Ammon's horn (tissue), 1 donor: ENCODE data around the gene PDK3.

ENCODE experiments used
- DNase-seq: peaks from one replicate; pipeline ENCODE4 v3.0.0-alpha.2; 2016; ENCODE audit warnings: low spot score

PDK3 gene

GRCh38 chrX:24553011-24553410, 87.9 kb downstream of the PDK3 start:
- DNase-seq: no peak

DNA sequence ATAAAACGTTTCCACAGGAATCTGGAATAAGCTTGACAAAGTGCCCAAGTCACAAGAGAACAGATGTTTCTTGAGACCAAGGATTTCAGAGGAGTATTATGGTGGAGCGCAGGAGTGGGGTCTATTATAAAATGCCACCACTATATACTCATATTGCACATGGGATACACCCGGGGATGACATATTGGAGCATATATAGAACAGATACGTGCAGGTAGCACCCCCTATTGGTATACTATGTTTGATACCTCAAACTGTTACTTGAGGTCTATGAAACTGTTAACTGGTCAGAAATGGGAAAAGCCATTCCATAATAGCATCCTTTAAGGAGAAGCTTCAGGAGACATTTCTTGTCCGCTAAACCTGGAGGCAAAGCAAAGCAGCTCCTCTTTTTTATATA, 96.0 kb downstream of the PDK3 start:
- DNase-seq: no peak

DNA sequence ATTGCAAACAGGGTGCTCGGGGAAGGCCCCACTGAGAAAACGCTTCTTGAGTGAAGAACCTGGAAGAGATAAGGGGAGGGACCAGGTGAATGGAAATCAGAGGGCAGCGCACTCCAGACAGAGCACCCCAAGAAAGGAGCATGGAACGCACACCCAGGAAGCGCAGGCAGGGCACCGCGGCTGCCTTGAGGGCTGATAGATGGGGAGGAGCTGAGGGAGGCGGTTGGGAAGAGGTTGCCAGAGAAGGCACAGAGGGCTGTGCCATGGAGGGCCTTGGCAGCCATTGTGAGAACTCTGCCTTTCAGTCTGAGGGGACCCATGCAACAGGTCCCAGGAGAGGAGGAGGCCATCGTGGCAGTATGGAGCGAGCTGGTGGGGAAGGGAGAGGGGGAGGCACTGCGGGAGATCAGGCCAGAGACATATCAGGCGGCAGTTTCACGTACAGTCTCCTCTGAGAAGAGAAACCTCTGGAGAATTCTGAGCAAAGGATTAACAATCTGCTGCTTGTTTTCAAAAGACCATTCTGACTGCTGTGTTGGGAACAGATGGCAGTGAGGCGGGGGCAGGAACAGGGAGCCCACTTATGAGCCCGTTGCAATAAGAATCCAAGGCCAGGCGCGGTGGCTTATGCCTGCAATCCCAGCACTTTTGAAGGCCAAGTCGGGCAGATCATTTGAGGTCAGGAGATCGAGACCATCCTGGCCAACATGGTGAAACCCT, 98.4 kb downstream of the PDK3 start:
- DNase-seq: peak; percentile 48

DNA sequence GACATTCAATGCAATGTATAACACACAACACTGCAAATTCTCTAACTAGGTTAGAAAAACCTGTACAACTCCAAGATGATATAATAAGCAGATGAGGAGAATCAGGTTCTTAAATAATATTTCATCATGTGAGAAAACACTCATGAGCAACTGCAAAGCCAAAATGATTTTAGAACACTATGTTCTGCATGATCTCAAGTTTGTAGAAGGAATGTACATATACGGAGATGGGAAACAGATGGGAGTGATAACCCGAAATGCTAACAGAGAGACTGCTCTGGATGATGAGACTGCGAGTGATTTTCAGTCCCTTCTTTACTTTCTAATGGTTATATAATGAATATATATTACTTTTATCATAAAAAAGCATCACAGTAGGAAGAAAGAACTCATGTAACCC, 101.2 kb downstream of the PDK3 start:
- no peak for DNase-seq

DNA sequence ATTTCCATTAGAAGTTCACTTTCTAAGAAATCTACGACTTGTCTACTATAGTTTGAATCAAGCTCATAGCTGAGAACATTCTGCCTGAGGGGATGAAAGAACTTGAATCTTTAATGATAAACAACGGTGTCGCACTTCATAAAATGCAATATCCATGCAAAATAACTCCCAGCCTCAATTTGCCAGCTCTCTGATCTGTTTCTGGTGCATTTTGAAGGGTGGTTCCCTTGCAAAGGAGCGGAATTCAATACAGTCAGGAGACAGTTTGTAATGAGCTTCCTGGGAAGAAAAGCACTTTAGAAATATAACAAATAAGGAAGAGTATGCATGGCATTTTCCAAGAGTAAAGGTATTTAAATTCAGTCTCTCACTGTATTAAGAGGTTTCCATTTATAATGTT, 102.1 kb downstream of the PDK3 start:
- DNase-seq: no peak

GRCh38 chrX:24574743-24575142, 109.7 kb downstream of the PDK3 start:
- DNase-seq: no peak

DNA sequence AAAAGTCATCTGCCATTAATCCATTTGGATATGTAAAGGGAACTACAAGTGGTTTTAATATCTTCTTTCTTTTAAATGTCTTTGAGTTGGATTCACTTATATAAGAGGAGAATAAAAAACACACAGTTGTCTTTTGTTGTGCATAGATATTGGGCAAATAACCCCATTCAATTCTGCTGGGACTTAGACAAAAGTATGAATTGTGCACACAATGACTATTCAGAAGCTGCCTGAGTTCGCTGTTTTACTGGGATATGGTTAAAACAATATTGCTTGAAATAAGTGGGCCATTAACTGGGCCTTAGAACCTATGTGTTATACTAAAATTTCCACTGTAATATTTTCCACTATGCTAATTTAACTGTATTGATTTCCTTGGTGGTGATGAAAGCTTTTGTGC, 110.4 kb downstream of the PDK3 start:
- DNase-seq: peak; percentile 18

DNA sequence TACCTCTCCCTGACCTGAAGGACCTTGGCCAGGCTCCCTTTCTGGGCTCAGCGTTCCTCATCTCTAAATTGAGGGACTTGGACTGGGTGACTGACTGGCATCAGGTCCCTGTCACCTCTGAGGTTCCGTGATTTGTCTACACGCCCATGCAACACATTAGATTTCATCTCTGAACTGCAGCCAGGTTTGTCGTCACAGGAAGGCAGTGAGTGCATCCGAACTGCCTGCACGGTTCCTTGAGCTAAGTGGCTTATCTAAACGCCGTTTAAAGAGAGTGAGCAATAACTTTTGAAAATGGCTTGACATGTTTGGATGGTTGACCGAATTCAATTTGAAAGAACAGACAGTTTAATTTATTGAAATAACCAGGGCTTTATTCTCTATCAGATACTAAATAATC, 112.0 kb downstream of the PDK3 start:
- DNase-seq: no peak
